PFSK-1 (cell line): ENCODE results near the gene ERC2.

Experiments used
- FOXP2 ChIP-seq: optimal IDR thresholded peaks from 2 replicates; pipeline ENCODE3; 2011; ENCODE audit warnings: borderline replicate concordance, control low read depth, inconsistent platforms; ENCODE audit not compliant: insufficient read depth; ENCODE audit errors: extremely low read length, extremely low read depth
- POLR2AphosphoS5 ChIP-seq: IDR thresholded peaks from 2 replicates; pipeline ENCODE4 v1.6.1; 2012; ENCODE audit warnings: low read depth, mild to moderate bottlenecking, control low read depth, low read length, moderate library complexity
- SIN3A ChIP-seq: IDR thresholded peaks from 2 replicates; pipeline ENCODE4 v1.6.1; 2012; ENCODE audit warnings: mild to moderate bottlenecking, low read length, moderate library complexity, borderline replicate concordance; ENCODE audit not compliant: insufficient read depth
- TAF1 ChIP-seq: IDR thresholded peaks from 2 replicates; pipeline ENCODE4 v1.6.1; 2012; ENCODE audit warnings: low read length, control low read depth, borderline replicate concordance; ENCODE audit not compliant: insufficient read depth
- TF ChIP-seq, protein P1 (sequence below), 2 experiments: IDR thresholded peaks; 2 replicates each; pipeline versions ENCODE4 v1.6.1 to v1.8.0; 2011 to 2012; ENCODE audit warnings: low read depth in 2 of 2, low read length in 2 of 2, control low read depth in 1 of 2, inconsistent platforms in 1 of 2, mild to moderate bottlenecking in 1 of 2, moderate library complexity in 1 of 2; ENCODE audit not compliant: insufficient read depth in 1 of 2

Gene ERC2

DNA sequence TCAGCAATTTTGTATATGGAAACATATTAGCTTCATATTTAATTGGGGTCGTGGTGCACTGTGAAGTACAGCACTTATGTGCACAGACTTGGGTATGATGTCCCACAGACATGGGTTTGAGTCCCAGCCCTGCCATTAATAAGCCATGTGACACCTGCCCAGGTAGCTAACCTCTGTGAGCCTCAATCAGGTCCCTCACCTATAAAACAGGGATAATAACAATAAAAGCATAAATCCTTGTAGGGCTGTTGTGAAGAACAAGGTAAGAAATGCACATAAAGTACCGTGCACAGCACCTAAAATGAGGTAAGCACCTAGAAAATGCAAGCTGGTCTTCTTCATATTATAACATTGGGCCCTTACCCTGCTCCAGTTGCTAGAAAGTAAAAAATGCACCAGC is 807.6 kb downstream of the ERC2 start:
- TF ChIP-seq POLR2AphosphoS5 (no peak), SIN3A (no peak), FOXP2 (no peak), TAF1 (no peak)
- TF ChIP-seq, protein P1, sequence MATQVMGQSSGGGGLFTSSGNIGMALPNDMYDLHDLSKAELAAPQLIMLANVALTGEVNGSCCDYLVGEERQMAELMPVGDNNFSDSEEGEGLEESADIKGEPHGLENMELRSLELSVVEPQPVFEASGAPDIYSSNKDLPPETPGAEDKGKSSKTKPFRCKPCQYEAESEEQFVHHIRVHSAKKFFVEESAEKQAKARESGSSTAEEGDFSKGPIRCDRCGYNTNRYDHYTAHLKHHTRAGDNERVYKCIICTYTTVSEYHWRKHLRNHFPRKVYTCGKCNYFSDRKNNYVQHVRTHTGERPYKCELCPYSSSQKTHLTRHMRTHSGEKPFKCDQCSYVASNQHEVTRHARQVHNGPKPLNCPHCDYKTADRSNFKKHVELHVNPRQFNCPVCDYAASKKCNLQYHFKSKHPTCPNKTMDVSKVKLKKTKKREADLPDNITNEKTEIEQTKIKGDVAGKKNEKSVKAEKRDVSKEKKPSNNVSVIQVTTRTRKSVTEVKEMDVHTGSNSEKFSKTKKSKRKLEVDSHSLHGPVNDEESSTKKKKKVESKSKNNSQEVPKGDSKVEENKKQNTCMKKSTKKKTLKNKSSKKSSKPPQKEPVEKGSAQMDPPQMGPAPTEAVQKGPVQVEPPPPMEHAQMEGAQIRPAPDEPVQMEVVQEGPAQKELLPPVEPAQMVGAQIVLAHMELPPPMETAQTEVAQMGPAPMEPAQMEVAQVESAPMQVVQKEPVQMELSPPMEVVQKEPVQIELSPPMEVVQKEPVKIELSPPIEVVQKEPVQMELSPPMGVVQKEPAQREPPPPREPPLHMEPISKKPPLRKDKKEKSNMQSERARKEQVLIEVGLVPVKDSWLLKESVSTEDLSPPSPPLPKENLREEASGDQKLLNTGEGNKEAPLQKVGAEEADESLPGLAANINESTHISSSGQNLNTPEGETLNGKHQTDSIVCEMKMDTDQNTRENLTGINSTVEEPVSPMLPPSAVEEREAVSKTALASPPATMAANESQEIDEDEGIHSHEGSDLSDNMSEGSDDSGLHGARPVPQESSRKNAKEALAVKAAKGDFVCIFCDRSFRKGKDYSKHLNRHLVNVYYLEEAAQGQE (IDR thresholded peaks at IDR 0.05; ENCODE audit: insufficient read depth in 1 of 2, low read depth in 2 of 2, low read length in 2 of 2) = no peak

DNA sequence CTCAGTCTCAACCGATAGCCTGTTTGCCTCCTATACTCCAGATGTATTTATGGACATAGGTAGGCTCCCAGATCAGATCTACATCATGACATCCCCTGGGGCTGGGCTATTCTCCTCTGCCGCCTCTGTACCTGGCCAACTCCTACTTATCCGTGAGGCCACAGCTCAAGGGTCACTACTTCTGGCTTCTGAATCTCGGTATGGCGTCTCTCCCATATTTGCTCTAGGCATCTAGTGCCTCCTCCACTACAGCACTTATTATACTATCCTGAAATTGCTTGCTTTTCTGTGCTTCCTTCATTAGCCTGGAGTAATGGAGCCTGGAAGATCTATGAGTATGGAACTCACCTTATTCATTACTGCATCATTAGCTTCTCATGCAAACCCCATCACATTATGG is 808.6 kb downstream of the ERC2 start:
- no peak for TF ChIP-seq FOXP2
- TF ChIP-seq POLR2AphosphoS5 = no peak
- no peak for TF ChIP-seq TAF1
- TF ChIP-seq SIN3A = no peak
- TF ChIP-seq, protein P1 (IDR thresholded peaks at IDR 0.05; ENCODE audit: insufficient read depth in 1 of 2, low read depth in 2 of 2, low read length in 2 of 2) = no peak

DNA sequence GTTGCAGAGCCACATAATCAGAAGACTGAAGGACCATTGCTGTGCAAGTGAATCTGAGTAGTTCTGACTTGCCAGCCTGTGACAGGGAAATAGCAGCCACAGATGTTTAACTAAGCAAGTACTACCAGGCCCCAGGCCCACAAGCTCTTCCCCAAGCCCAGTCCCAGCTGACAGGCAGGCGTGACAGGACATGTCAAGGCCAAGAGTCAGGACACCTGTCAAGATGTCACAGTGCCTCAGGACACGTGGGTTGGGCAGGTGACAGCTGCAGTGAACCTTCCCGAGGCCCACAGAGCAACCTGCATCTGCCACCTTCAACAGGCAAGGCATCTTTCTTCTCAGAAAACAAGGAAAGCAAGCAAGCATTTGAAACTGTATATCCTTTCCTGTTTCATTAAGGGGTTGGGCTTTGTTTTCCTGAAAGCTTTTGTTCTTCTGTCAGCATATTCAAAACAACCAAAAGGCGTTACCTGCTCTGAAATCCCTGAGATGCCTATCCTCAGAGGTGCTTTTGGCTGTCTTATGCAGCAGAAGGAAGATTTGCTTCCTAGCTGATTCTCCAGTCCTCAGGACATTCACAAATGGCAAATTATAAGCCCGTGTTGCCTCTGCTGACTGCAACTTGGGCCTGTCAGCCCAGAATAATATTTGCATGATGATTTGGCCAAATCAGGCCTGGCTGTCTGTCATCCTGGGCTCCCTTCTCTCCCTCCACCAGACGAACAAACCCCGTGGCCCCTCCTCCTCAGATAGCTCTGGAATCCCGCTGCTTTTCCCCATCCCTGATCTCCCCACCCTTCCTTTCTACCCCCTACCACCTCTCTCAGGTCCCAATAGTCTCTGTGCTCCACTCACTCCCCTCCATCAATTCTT is 809.3 kb downstream of the ERC2 start:
- TF ChIP-seq TAF1 = no peak
- no peak for TF ChIP-seq SIN3A
- TF ChIP-seq, protein P1 (IDR thresholded peaks at IDR 0.05; ENCODE audit: insufficient read depth in 1 of 2, low read depth in 2 of 2, low read length in 2 of 2) = no peak
- TF ChIP-seq FOXP2 = no peak
- no peak for TF ChIP-seq POLR2AphosphoS5

DNA sequence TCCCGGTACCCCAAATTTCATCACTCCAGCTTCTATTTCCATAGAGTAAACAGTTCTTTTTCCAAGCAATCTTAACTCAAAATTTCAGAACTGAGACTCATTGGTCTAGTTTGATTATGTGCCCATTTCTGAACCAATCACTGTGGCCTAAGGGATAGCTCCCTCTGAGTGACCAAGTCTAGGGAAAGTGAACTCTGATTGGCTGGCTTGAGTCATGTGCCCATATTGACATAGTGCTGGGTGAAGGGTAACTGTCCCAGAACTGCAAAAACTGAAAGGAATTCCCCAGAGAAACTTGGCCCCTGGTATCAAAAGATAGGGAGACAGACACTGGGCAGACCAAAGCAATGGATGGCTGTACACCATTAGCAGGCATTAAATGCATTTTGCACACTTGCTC is 810.0 kb downstream of the ERC2 start:
- TF ChIP-seq SIN3A = no peak
- TF ChIP-seq TAF1 = no peak
- TF ChIP-seq, protein P1 (IDR thresholded peaks at IDR 0.05; ENCODE audit: insufficient read depth in 1 of 2, low read depth in 2 of 2, low read length in 2 of 2) = no peak
- TF ChIP-seq FOXP2 = no peak
- TF ChIP-seq POLR2AphosphoS5 = no peak
